Smooth muscle cell (in vitro differentiated cells): ENCODE measurements around the gene HEG1. TPM values are rescaled to one million over a fixed set of nuclear protein-coding genes. Genes with fewer than 3 reads are reported as not detected.

ENCODE experiments used
- DNase-seq: peaks from one replicate; lab custom pipeline; 2025; ENCODE audit not compliant: unreplicated experiment; lab: John Stamatoyannopoulos, UW
- H2AFZ ChIP-seq: fragments of 200-600 bp; sonication (generic); 2 replicates; pipeline ENCODE4 v1.6.0; 2016; ENCODE audit warnings: antibody characterized with exemption, low read depth, mild to moderate bottlenecking
- H3F3A ChIP-seq: fragments of 200-600 bp; sonication (generic); 2 replicates; pipeline ENCODE4 v1.6.0; 2017; ENCODE audit warnings: antibody characterized with exemption, low read depth
- H3K27ac ChIP-seq: fragments of 200-600 bp; sonication (generic); 2 replicates; pipeline ENCODE4 v1.5.1; 2016; ENCODE audit warnings: low read depth, mild to moderate bottlenecking
- H3K27me3 ChIP-seq: fragments of 200-600 bp; sonication (generic); 2 replicates; pipeline ENCODE4 v1.6.1; 2016; ENCODE audit warnings: low read depth, mild to moderate bottlenecking
- H3K36me3 ChIP-seq: fragments of 200-600 bp; sonication (generic); 2 replicates; pipeline ENCODE4 v1.5.1; 2016; ENCODE audit warnings: low read depth
- H3K4me1 ChIP-seq: fragments of 200-600 bp; sonication (generic); 2 replicates; pipeline ENCODE4 v1.5.1; 2016; ENCODE audit warnings: low read depth
- H3K4me2 ChIP-seq: fragments of 200-600 bp; sonication (generic); 2 replicates; pipeline ENCODE4 v1.6.0; 2016; ENCODE audit warnings: mild to moderate bottlenecking
- H3K4me3 ChIP-seq: fragments of 200-600 bp; sonication (generic); 2 replicates; pipeline ENCODE4 v1.5.1; 2016; ENCODE audit warnings: mild to moderate bottlenecking
- H3K79me2 ChIP-seq: fragments of 200-600 bp; sonication (generic); 2 replicates; pipeline ENCODE4 v1.6.0; 2016; ENCODE audit warnings: low read depth, mild to moderate bottlenecking
- H3K9ac ChIP-seq: fragments of 200-600 bp; sonication (generic); 2 replicates; pipeline ENCODE4 v1.6.0; 2016; ENCODE audit warnings: low read depth
- H3K9me3 ChIP-seq: fragments of 200-600 bp; sonication (generic); replicated peaks from 2 replicates; pipeline ENCODE4 v1.5.1; 2016; ENCODE audit warnings: low read depth
- H4K20me1 ChIP-seq: fragments of 200-600 bp; sonication (generic); 2 replicates; pipeline ENCODE4 v1.6.0; 2016; ENCODE audit warnings: low read depth
- WGBS: methylation state at CpG from one replicate; pipeline ENCODE4 v1.1.7; 2016; ENCODE audit warnings: low lambda C conversion rate; 5-methylcytosine and 5-hydroxymethylcytosine counted together
- polyA plus RNA-seq: library from polyadenylated mRNA; unstranded; fragments of >200 nt; fragmentation: Nextera tagmentation; extraction: Ambion mirVana; gene quantifications from 2 replicates; pipeline ENCODE4 v1.2.1, GENCODE V29; 2016
- total RNA-seq: library from RNA; depleted of rRNA; stranded (reverse); fragments of >200 nt; gene quantifications from 2 replicates; pipeline ENCODE4 v1.2.3, GENCODE V29; 2014
- TF ChIP-seq, protein P1 (sequence below): fragments of 200-600 bp; sonication (generic); IDR thresholded peaks from 2 replicates; pipeline ENCODE4 v1.5.1; 2017; ENCODE audit warnings: borderline replicate concordance, mild to moderate bottlenecking, antibody characterized with exemption; ENCODE audit not compliant: insufficient read depth, poor library complexity, severe bottlenecking

The HEG1 gene
- total and polyA plus RNA-seq, 2 experiments from 2014 or later: 28.0 to 50.3 TPM

DNA sequence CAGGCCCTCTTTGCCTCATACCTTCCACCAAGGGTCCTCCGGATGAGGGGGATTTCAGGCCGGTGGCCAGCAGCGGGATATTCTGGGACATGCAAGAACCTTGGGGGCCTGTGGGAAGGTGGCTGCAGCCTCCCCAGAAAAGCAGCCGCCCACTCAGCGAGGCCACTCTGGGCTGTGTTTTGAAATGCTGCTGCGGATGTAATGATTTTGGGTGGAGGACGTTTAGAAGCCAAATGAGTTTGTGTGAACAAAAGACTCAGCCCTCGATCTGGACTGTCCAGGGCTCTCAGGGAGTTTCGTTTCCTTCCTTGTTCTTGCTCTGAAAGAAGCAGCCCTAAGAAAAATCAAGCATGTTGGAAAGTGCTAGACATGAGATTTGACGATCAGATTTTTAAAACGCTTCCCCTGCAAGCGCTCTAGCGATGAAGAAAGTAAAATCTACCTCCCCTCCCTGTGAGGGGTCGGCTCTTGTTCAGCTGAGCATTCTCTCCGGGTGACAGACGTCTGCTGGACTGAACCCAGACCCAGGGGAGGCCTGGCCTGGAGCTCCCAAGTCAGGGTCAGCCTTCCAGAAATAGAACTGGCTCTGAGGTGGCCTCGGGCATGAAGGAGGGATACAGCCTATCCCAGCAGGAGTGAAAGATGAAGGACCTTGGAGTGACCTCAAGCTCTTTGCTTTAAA lies 12.9 kb downstream of the HEG1 start:
- peaks cover 95% of the 10 kb centered on the region for H3K79me2 ChIP-seq
- no peak for DNase-seq
- H3K27me3 ChIP-seq: no peaks in the 10 kb centered on the region
- H3K9ac ChIP-seq: no peak overlapping the region
- H3K9me3 ChIP-seq: no peaks in the 10 kb centered on the region
- no peak overlapping the region for H2AFZ ChIP-seq
- H4K20me1 ChIP-seq: peaks cover 86% of the 10 kb centered on the region
- peaks cover 12% of the 10 kb centered on the region for H3F3A ChIP-seq
- H3K4me3 ChIP-seq: no peak overlapping the region
- peak overlapping the region; percentile 57 for H3K27ac ChIP-seq
- H3K36me3 ChIP-seq: no peaks in the 10 kb centered on the region
- peak overlapping the region; percentile 62 for H3K4me2 ChIP-seq
- TF ChIP-seq, protein P1, sequence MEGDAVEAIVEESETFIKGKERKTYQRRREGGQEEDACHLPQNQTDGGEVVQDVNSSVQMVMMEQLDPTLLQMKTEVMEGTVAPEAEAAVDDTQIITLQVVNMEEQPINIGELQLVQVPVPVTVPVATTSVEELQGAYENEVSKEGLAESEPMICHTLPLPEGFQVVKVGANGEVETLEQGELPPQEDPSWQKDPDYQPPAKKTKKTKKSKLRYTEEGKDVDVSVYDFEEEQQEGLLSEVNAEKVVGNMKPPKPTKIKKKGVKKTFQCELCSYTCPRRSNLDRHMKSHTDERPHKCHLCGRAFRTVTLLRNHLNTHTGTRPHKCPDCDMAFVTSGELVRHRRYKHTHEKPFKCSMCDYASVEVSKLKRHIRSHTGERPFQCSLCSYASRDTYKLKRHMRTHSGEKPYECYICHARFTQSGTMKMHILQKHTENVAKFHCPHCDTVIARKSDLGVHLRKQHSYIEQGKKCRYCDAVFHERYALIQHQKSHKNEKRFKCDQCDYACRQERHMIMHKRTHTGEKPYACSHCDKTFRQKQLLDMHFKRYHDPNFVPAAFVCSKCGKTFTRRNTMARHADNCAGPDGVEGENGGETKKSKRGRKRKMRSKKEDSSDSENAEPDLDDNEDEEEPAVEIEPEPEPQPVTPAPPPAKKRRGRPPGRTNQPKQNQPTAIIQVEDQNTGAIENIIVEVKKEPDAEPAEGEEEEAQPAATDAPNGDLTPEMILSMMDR: no peak
- WGBS: 39% methylated on average over 17 of the region's 17 CpGs
- H3K4me1 ChIP-seq: peaks cover 64% of the 10 kb centered on the region

DNA sequence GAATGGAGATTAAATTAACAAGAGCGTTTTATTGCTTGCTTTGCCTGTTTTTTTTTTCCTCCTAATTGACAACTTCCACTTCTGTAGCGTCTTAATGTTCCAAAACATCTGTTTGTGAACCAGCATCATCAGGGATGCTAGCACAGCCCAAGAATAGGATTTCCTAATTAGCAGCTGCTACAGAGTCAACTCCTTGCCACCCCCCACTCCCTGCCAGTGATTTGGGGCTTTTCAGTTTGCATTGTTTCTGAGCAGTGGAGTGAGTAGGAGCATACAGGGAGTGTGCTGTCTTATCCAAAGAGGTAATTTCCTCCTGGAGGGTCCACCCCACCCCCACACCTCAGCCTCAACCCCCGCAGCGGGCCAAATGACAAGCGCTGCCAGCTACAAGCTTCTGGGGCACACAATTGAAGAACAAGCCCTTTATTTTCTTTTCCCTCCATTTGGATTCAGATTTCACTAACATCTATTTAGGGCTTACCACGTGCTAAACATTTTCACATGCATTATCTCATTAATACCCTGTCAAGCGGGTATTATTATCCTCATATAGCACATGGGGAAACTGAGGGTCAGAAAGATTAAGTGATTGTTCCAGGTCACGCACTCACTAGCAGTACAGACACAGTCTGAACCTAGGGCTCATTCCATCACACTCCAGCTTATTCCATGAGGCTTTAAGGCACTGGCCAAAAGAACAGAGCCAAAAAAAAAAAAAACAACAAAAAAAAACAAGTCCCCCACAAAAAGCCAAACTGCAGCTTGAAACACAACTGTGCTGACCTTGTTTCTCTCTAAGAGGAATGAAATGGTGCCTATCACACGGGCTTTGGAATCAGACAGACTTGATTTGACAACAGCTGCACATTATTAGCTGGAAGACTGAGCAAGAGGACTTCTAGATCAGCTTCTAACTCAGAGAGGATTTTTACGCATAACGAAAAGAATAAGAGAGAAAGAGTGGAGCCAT lies 16.4 kb downstream of the HEG1 start:
- peak overlapping the region; percentile 71 for H3K4me2 ChIP-seq
- H2AFZ ChIP-seq: no peak overlapping the region
- peaks cover 60% of the 10 kb centered on the region for H3K4me1 ChIP-seq
- TF ChIP-seq, protein P1: no peak
- peaks cover 100% of the 10 kb centered on the region for H3K79me2 ChIP-seq
- peaks cover 9% of the 10 kb centered on the region for H3K36me3 ChIP-seq
- H3K4me3 ChIP-seq: no peak overlapping the region
- H3F3A ChIP-seq: no peaks in the 10 kb centered on the region
- DNase-seq: no peak
- H3K27ac ChIP-seq: peak overlapping the region; percentile 58
- WGBS: 49% methylated on average over 11 of the region's 11 CpGs
- H4K20me1 ChIP-seq: peaks cover 66% of the 10 kb centered on the region
- H3K9me3 ChIP-seq: no peaks in the 10 kb centered on the region
- H3K9ac ChIP-seq: no peak overlapping the region
- H3K27me3 ChIP-seq: no peaks in the 10 kb centered on the region

DNA sequence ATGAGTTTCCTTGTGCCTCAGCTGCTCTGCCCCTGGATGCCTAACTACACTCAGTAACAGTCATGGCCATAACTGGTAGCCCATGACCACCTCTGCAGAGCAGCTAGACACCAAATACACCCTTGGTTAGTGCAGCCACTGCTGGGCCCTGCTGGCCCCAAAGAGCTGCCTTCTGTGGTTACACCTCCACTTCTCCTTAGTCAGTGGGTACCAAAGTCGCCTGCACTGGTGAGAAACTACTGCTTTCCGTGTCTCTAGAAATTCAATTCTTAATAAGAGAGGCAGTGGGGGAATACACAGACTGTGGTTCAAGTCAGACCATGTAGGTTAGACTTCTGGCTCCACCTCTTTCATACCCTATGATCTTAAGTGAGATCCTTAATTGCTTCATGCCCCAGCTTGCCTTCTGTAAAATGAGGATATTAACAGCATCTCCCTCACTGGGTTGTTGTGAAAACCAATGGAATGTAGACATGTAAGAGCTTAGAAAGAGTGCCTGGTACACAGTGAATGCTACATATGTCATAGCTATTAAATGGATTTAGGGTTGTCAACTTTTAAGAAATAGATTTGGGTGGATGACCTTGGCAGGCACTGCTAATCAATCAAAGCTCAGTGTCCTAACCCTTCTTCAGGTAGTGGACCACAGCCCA lies 18.2 kb downstream of the HEG1 start:
- no peak overlapping the region for H3K9ac ChIP-seq
- peaks cover 9% of the 10 kb centered on the region for H3K36me3 ChIP-seq
- H3K27ac ChIP-seq: no peak overlapping the region
- H3K79me2 ChIP-seq: peaks cover 98% of the 10 kb centered on the region
- H3K9me3 ChIP-seq: no peaks in the 10 kb centered on the region
- TF ChIP-seq, protein P1: no peak
- no peak overlapping the region for H3K4me2 ChIP-seq
- H4K20me1 ChIP-seq: peaks cover 56% of the 10 kb centered on the region
- H3F3A ChIP-seq: no peaks in the 10 kb centered on the region
- no peak overlapping the region for H3K4me3 ChIP-seq
- no peaks in the 10 kb centered on the region for H3K27me3 ChIP-seq
- peaks cover 42% of the 10 kb centered on the region for H3K4me1 ChIP-seq
- no peak overlapping the region for H2AFZ ChIP-seq
- WGBS: 90% methylated on average over 2 of the region's 2 CpGs
- DNase-seq: no peak
